ENCODE results near the gene OR7D2.

The OR7D2 gene

DNA sequence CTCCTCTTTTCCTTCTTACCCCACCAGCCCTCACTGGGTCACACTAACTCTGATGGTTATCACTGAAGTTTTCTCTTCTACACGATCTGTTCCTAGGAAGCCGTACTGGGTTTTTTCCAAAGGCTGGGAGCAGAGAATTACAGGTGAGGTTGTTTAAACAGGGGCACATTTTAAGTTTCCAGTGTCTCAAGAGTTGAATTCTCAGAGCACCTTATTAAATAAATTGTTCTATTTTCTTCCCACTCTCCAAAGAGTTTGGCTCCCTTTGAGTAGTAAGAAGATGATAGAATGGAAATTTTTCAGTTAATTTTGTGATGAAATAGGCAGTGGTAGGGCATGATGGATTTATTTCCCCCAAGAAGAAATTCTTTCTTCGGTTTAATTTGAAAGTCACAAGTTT, 40.7 kb downstream of the OR7D2 start, which contains the start of gene OR7D4:
OR7D4 (minus strand) TSS at position 101 of the 400 bp plus-strand sequence. CDS start 4,752 bp downstream, outside the sequence.
- H3K4me3 ChIP-seq (ENCODE audit: low read depth, low read length) = no peak within 1 kb of the TSS
- ChIA-PET CTCF (no interaction called here), POLR2A (no interaction called here)
- TF ChIP-seq, protein P1, sequence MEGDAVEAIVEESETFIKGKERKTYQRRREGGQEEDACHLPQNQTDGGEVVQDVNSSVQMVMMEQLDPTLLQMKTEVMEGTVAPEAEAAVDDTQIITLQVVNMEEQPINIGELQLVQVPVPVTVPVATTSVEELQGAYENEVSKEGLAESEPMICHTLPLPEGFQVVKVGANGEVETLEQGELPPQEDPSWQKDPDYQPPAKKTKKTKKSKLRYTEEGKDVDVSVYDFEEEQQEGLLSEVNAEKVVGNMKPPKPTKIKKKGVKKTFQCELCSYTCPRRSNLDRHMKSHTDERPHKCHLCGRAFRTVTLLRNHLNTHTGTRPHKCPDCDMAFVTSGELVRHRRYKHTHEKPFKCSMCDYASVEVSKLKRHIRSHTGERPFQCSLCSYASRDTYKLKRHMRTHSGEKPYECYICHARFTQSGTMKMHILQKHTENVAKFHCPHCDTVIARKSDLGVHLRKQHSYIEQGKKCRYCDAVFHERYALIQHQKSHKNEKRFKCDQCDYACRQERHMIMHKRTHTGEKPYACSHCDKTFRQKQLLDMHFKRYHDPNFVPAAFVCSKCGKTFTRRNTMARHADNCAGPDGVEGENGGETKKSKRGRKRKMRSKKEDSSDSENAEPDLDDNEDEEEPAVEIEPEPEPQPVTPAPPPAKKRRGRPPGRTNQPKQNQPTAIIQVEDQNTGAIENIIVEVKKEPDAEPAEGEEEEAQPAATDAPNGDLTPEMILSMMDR (IDR thresholded peaks at IDR 0.05; ENCODE audit: insufficient read depth, low read length, missing control alignments) = no peak
- no peak for DNase-seq (ENCODE audit: low read depth, low spot score)
